ENCODE results near the gene SLC46A3. TPM values are rescaled to one million over a fixed set of nuclear protein-coding genes. Genes with fewer than 3 reads are reported as not detected.
"Not testable (repeated sequence)": the region's sequence is repeated elsewhere in the genome, so short reads cannot be mapped to it uniquely, and the experiment has no call there.

SLC46A3 gene
- total RNA-seq, 2 donors from 2014 or later: 5.8 to 6.5 TPM

- Mint-ChIP-seq H3K27me3 (peaks cover 3 to 7% of the 10 kb centered on the region in 2 donors), H3K36me3 (peaks cover 13% of the 10 kb centered on the region), H3K27ac (no peak overlapping the region), H3K4me3 (no peak overlapping the region), H3K9me3 (peaks cover 11% of the 10 kb centered on the region), H3K4me1 (ENCODE audit: low read depth in 2 of 2) (no peaks in the 10 kb centered on the region)
- DNase-seq (ENCODE audit: low spot score): no peak
- ATAC-seq: peak in 1 of 2 donors; percentile 41
Observed at GRCh38 chr13:28685114-28685513, 33.7 kb downstream of the SLC46A3 start.

GRCh38 chr13:28684257-28684656 lies 34.5 kb downstream of the SLC46A3 start:
- H3K36me3 Mint-ChIP-seq: peaks cover 5% of the 10 kb centered on the region
- H3K4me1 Mint-ChIP-seq (ENCODE audit: low read depth in 2 of 2): no peaks in the 10 kb centered on the region
- peaks cover 3 to 7% of the 10 kb centered on the region in 2 donors for H3K27me3 Mint-ChIP-seq
- H3K9me3 Mint-ChIP-seq: peaks cover 3% of the 10 kb centered on the region
- H3K27ac Mint-ChIP-seq: no peak overlapping the region
- no peak overlapping the region for H3K4me3 Mint-ChIP-seq
- ATAC-seq (peak in 1 of 2 donors; percentile 36), DNase-seq (ENCODE audit: low spot score) (no peak)

- not testable (repeated sequence) for ATAC-seq; H3K9me3 Mint-ChIP-seq; H3K4me1 Mint-ChIP-seq (ENCODE audit: low read depth in 2 of 2); H3K36me3 Mint-ChIP-seq; H3K4me3 Mint-ChIP-seq; DNase-seq (ENCODE audit: low spot score); H3K27me3 Mint-ChIP-seq; H3K27ac Mint-ChIP-seq
Observed at GRCh38 chr13:28683169-28683568, 35.6 kb downstream of the SLC46A3 start.

GRCh38 chr13:28680541-28680940 lies 38.2 kb downstream of the SLC46A3 start:
- DNase-seq (ENCODE audit: low spot score): no peak
- Mint-ChIP-seq H3K4me3 (no peak overlapping the region), H3K4me1 (ENCODE audit: low read depth in 2 of 2) (no peaks in the 10 kb centered on the region), H3K9me3 (no peaks in the 10 kb centered on the region), H3K27me3 (no peaks in the 10 kb centered on the region), H3K36me3 (peaks cover 14% of the 10 kb centered on the region), H3K27ac (no peak overlapping the region)
- no peak for ATAC-seq

- Mint-ChIP-seq H3K4me1 (ENCODE audit: low read depth in 2 of 2) (no peaks in the 10 kb centered on the region), H3K27me3 (no peaks in the 10 kb centered on the region), H3K4me3 (no peak overlapping the region), H3K27ac (no peak overlapping the region), H3K9me3 (no peaks in the 10 kb centered on the region), H3K36me3 (peaks cover 17% of the 10 kb centered on the region)
- ATAC-seq: no peak
- DNase-seq (ENCODE audit: low spot score): no peak
Observed at GRCh38 chr13:28679628-28680027, 39.1 kb downstream of the SLC46A3 start.

- peaks cover 3 to 6% of the 10 kb centered on the region in 2 donors for H3K4me1 Mint-ChIP-seq (ENCODE audit: low read depth in 2 of 2)
- H3K27ac Mint-ChIP-seq: no peak overlapping the region
- DNase-seq (ENCODE audit: low spot score): no peak
- H3K36me3 Mint-ChIP-seq: peaks cover 25% of the 10 kb centered on the region
- no peaks in the 10 kb centered on the region for H3K27me3 Mint-ChIP-seq
- no peak overlapping the region for H3K4me3 Mint-ChIP-seq
- no peaks in the 10 kb centered on the region for H3K9me3 Mint-ChIP-seq
- ATAC-seq: no peak
Observed at GRCh38 chr13:28678809-28679208, 40.0 kb downstream of the SLC46A3 start.

GRCh38 chr13:28671126-28671792 lies 47.5 kb downstream of the SLC46A3 start:
- Mint-ChIP-seq H3K4me3 (no peak overlapping the region), H3K36me3 (peaks cover 62% of the 10 kb centered on the region), H3K4me1 (ENCODE audit: low read depth in 2 of 2) (peaks cover 21 to 38% of the 10 kb centered on the region in 2 donors), H3K9me3 (no peaks in the 10 kb centered on the region), H3K27me3 (no peaks in the 10 kb centered on the region), H3K27ac (peak overlapping the region in 1 of 2 donors; percentile 46)
- ATAC-seq: no peak
- DNase-seq (ENCODE audit: low spot score): no peak

GRCh38 chr13:28666897-28667488 lies 51.8 kb downstream of the SLC46A3 start:
- Mint-ChIP-seq H3K36me3 (peaks cover 65% of the 10 kb centered on the region), H3K9me3 (no peaks in the 10 kb centered on the region), H3K4me1 (ENCODE audit: low read depth in 2 of 2) (peaks cover 32 to 48% of the 10 kb centered on the region in 2 donors), H3K27me3 (no peaks in the 10 kb centered on the region), H3K27ac (no peak overlapping the region), H3K4me3 (no peak overlapping the region)
- DNase-seq (ENCODE audit: low spot score) (no peak), ATAC-seq (no peak)

GRCh38 chr13:28659621-28659970 lies 59.2 kb downstream of the SLC46A3 start:
- Mint-ChIP-seq H3K27me3 (no peaks in the 10 kb centered on the region), H3K9me3 (no peaks in the 10 kb centered on the region), H3K27ac (peak overlapping the region; percentile 93 to 98), H3K4me1 (ENCODE audit: low read depth in 2 of 2) (peaks cover 53 to 55% of the 10 kb centered on the region in 2 donors), H3K4me3 (peak overlapping the region; percentile 95), H3K36me3 (peaks cover 27% of the 10 kb centered on the region)
- no peak for DNase-seq (ENCODE audit: low spot score)
- peak; percentile 83 to 87 for ATAC-seq

- DNase-seq (ENCODE audit: low spot score) (peak; percentile 94), ATAC-seq (peak; percentile 96 to 97)
- Mint-ChIP-seq H3K27ac (peak within 1 kb of the TSS; percentile 93 to 98), H3K9me3 (no peaks in the 10 kb centered on the region), H3K36me3 (peaks cover 25% of the 10 kb centered on the region), H3K4me3 (peak within 1 kb of the TSS; percentile 95), H3K4me1 (ENCODE audit: low read depth in 2 of 2) (peaks cover 52 to 53% of the 10 kb centered on the region in 2 donors), H3K27me3 (no peaks in the 10 kb centered on the region)
Observed at GRCh38 chr13:28658796-28659620, 59.8 kb downstream of the SLC46A3 start, which contains the start of gene POMP. Gene POMP, plus strand, starts transcription at chr13:28659130. Its CDS starts 55 bp downstream, at chr13:28659185.

- DNase-seq (ENCODE audit: low spot score): no peak
- H3K36me3 Mint-ChIP-seq: peaks cover 25% of the 10 kb centered on the region
- no peaks in the 10 kb centered on the region for H3K9me3 Mint-ChIP-seq
- peak overlapping the region; percentile 95 for H3K4me3 Mint-ChIP-seq
- H3K4me1 Mint-ChIP-seq (ENCODE audit: low read depth in 2 of 2): peaks cover 52 to 53% of the 10 kb centered on the region in 2 donors
- peak overlapping the region; percentile 93 to 98 for H3K27ac Mint-ChIP-seq
- H3K27me3 Mint-ChIP-seq: no peaks in the 10 kb centered on the region
- no peak for ATAC-seq
Observed at GRCh38 chr13:28658539-28658795, 60.3 kb downstream of the SLC46A3 start.

GRCh38 chr13:28657784-28658538 lies 60.8 kb downstream of the SLC46A3 start:
- DNase-seq (ENCODE audit: low spot score) (no peak), ATAC-seq (no peak)
- peaks cover 25% of the 10 kb centered on the region for H3K36me3 Mint-ChIP-seq
- H3K4me1 Mint-ChIP-seq (ENCODE audit: low read depth in 2 of 2): peaks cover 52 to 53% of the 10 kb centered on the region in 2 donors
- H3K27ac Mint-ChIP-seq: peak overlapping the region; percentile 93 to 98
- H3K27me3 Mint-ChIP-seq: no peaks in the 10 kb centered on the region
- H3K4me3 Mint-ChIP-seq: peak overlapping the region; percentile 95
- no peaks in the 10 kb centered on the region for H3K9me3 Mint-ChIP-seq

- Mint-ChIP-seq H3K27me3 (no peaks in the 10 kb centered on the region), H3K9me3 (no peaks in the 10 kb centered on the region), H3K4me3 (no peak overlapping the region), H3K27ac (no peak overlapping the region), H3K4me1 (ENCODE audit: low read depth in 2 of 2) (peaks cover 37 to 42% of the 10 kb centered on the region in 2 donors), H3K36me3 (peaks cover 17% of the 10 kb centered on the region)
- no peak for DNase-seq (ENCODE audit: low spot score)
- ATAC-seq: no peak
Observed at GRCh38 chr13:28655561-28655960, 63.2 kb downstream of the SLC46A3 start.

Measured in natural killer cell treated with Interleukin-12 subunit alpha and Interleukin-12 subunit beta and Interleukin-15 and Interleukin-18, amount 100 ng/mL, for 72 hours (primary cell).